OCI-LY1 (cell line): ENCODE results near the gene ZNF619.

Source experiments
- H2AFZ ChIP-seq: fragments of 200-600 bp; sonication (generic), shearing (Covaris generic); 2 replicates; pipeline ENCODE4 v1.6.0; 2014; ENCODE audit warnings: antibody characterized with exemption, mild to moderate bottlenecking, low read length
- H3F3A ChIP-seq: fragments of 200-600 bp; sonication (generic), shearing (Covaris generic); 2 replicates; pipeline ENCODE4 v1.6.0; 2014; ENCODE audit warnings: mild to moderate bottlenecking, antibody characterized with exemption, low read length, moderate library complexity; ENCODE audit not compliant: insufficient read depth
- H3K27ac ChIP-seq: fragments of 200-600 bp; sonication (generic); 2 replicates; pipeline ENCODE4 v1.5.1; 2014; ENCODE audit warnings: low read length, mixed run types, mild to moderate bottlenecking, low read depth; ENCODE audit not compliant: poor library complexity, severe bottlenecking
- H3K27me3 ChIP-seq: fragments of 200-600 bp; sonication (generic); 2 replicates; pipeline ENCODE4 v1.6.0; 2014; ENCODE audit warnings: antibody characterized with exemption, mild to moderate bottlenecking, low read length, moderate library complexity; ENCODE audit not compliant: insufficient read depth
- H3K36me3 ChIP-seq: fragments of 200-600 bp; sonication (generic); 2 replicates; pipeline ENCODE4 v1.6.1; 2014; ENCODE audit warnings: mild to moderate bottlenecking, antibody characterized with exemption, low read length, moderate library complexity, mixed read lengths; ENCODE audit not compliant: insufficient read depth
- H3K4me1 ChIP-seq: fragments of 200-600 bp; sonication (generic); 2 replicates; pipeline ENCODE4 v1.5.1; 2014; ENCODE audit warnings: mild to moderate bottlenecking, low read length, moderate library complexity; ENCODE audit not compliant: insufficient read depth, severe bottlenecking
- H3K4me2 ChIP-seq: fragments of 200-600 bp; sonication (generic), shearing (Covaris generic); 2 replicates; pipeline ENCODE4 v1.6.1; 2014; ENCODE audit warnings: low read length
- H3K4me3 ChIP-seq: fragments of 200-600 bp; sonication (generic); 2 replicates; pipeline ENCODE4 v1.5.1; 2014; ENCODE audit warnings: low read length, low read depth, mild to moderate bottlenecking, mixed read lengths; ENCODE audit not compliant: poor library complexity, severe bottlenecking
- H3K79me2 ChIP-seq: fragments of 200-600 bp; shearing (Covaris generic); 2 replicates; pipeline ENCODE4 v1.6.1; 2016; ENCODE audit warnings: mixed run types, low read length, mixed read lengths; ENCODE audit not compliant: insufficient read depth
- H3K9ac ChIP-seq: fragments of 200-600 bp; sonication (generic), shearing (Covaris generic); 2 replicates; pipeline ENCODE4 v1.6.1; 2014; ENCODE audit warnings: mild to moderate bottlenecking, low read length, mixed read lengths
- H3K9me2 ChIP-seq: fragments of 200-600 bp; sonication (generic), shearing (Covaris generic); 2 replicates; pipeline ENCODE4 v1.6.1; 2014; ENCODE audit warnings: low read depth, mild to moderate bottlenecking, low read length, mixed read lengths
- H3K9me3 ChIP-seq: fragments of 200-600 bp; shearing (Covaris generic); 2 replicates; pipeline ENCODE4 v1.6.1; 2014; ENCODE audit warnings: low read length, mixed read lengths
- H4K20me1 ChIP-seq: fragments of 200-600 bp; sonication (generic), shearing (Covaris generic); 2 replicates; pipeline ENCODE4 v1.6.0; 2016; ENCODE audit warnings: mild to moderate bottlenecking, low read length; ENCODE audit not compliant: insufficient read depth
- EZH2 ChIP-seq: fragments of 200-600 bp; sonication (generic), shearing (Covaris generic); IDR thresholded peaks from 2 replicates; pipeline ENCODE4 v1.8.0; 2017; ENCODE audit warnings: borderline replicate concordance, mixed run types, mild to moderate bottlenecking, antibody characterized with exemption, low read length, moderate library complexity, mixed read lengths
- TF ChIP-seq, protein P1 (sequence below): fragments of 200-600 bp; sonication (generic), shearing (Covaris generic); IDR thresholded peaks from 2 replicates; pipeline ENCODE4 v1.5.1; 2017; ENCODE audit warnings: mild to moderate bottlenecking, antibody characterized with exemption, low read length, moderate library complexity, mixed read lengths

Gene ZNF619

DNA sequence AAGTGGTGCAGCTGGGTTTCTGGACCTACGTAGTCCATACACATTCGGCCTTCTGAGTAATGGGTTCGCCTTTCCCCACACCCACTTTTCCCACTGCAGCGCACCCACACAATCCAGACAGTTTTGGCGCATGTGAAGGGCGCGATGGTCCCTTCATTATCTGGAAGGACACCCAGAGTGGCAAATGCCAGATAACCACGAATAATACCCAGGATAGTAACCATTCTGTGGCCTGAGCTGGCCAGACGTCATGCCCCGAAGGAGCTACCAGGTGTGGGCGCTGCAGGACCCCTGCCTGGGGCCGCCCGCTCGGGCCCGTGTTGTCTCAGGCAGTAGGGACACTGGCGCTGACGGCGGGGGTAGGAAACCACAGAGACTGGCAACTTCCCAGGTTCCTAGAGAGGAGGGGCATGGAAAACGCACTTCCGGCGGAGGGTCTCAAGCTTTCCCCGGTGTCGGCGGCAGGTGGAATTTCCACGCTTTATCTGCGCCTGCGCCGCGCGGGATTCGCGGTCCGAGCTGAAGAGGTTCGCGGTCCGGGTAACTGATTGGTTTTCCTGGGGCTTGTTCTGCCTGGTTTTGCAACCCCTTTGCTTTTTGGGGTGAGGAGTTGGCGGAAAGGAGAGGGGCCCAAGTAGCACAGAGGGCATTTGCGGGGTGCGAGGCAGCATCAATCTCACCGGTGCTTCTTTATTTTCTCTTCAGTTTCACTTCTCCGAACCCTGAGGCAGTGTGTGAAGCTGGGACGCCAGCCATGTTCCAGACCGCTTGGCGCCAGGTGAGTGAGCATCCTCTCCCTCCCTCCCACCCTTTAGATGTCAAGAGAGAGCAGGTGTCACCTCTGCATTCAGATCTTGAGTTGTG is 28.9 kb downstream of the ZNF619 start, which contains the start of gene ZNF620:
Gene ZNF620, plus strand, starts transcription at position 441 of the 864 bp plus-strand sequence. Its CDS starts 314 bp downstream, at position 755.
- no peak for TF ChIP-seq EZH2
- TF ChIP-seq, protein P1, sequence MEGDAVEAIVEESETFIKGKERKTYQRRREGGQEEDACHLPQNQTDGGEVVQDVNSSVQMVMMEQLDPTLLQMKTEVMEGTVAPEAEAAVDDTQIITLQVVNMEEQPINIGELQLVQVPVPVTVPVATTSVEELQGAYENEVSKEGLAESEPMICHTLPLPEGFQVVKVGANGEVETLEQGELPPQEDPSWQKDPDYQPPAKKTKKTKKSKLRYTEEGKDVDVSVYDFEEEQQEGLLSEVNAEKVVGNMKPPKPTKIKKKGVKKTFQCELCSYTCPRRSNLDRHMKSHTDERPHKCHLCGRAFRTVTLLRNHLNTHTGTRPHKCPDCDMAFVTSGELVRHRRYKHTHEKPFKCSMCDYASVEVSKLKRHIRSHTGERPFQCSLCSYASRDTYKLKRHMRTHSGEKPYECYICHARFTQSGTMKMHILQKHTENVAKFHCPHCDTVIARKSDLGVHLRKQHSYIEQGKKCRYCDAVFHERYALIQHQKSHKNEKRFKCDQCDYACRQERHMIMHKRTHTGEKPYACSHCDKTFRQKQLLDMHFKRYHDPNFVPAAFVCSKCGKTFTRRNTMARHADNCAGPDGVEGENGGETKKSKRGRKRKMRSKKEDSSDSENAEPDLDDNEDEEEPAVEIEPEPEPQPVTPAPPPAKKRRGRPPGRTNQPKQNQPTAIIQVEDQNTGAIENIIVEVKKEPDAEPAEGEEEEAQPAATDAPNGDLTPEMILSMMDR = peak; percentile 77
- no peak within 1 kb of the TSS for H3K27ac ChIP-seq
- H3K79me2 ChIP-seq = no peaks in the 10 kb centered on the region
- peaks cover 13% of the 10 kb centered on the region for H3K4me1 ChIP-seq
- peaks cover 18% of the 10 kb centered on the region for H3K36me3 ChIP-seq
- H2AFZ ChIP-seq = no peak within 1 kb of the TSS
- H3K4me3 ChIP-seq = peak within 1 kb of the TSS; percentile 62
- H3K9me2 ChIP-seq = no peaks in the 10 kb centered on the region
- no peaks in the 10 kb centered on the region; the same call in 1 of the 2 replicates for H3K27me3 ChIP-seq
- no peaks in the 10 kb centered on the region for H3F3A ChIP-seq
- peak within 1 kb of the TSS; percentile 58 for H3K9ac ChIP-seq
- H3K4me2 ChIP-seq = peak within 1 kb of the TSS; percentile 62
- no peaks in the 10 kb centered on the region for H3K9me3 ChIP-seq
- H4K20me1 ChIP-seq = no peaks in the 10 kb centered on the region

DNA sequence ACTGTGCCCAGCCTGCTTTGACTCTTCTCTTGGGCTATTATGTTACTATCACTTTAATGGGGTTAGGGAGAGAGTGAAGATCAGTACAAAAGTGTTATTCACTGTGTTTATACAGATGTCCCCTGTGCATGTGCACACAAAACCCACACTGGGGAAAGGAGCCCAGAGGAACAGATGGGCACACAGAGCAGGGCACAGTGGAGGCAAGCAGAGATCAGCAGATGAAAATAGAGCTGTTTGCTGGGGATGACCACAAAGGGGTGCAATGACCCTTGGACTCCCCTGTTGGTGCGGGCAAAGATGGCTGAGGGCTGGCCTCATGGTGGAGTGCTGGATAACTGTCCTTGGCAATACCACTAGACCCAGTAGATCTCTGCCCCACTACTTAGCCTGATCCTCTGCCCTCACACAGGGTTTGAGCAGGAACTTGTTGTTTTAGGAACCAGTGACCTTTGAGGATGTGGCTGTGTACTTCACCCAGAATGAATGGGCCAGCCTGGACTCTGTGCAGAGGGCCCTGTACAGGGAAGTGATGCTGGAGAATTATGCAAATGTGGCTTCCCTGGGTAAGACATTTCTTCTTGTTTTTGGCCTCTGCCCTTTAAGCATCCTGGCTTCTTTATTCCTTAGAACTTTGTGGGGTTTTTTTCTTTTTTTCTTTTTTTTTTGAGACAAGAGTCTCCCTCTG is 34.3 kb downstream of the ZNF619 start:
- Histone ChIP-seq H3K4me2 (no peak overlapping the region), H2AFZ (no peak overlapping the region), H3K27me3 (no peaks in the 10 kb centered on the region), H3K9me3 (no peaks in the 10 kb centered on the region), H3K27ac (no peak overlapping the region), H3K9ac (no peak overlapping the region), H3K4me1 (peaks cover 8% of the 10 kb centered on the region), H3F3A (no peaks in the 10 kb centered on the region), H3K79me2 (no peaks in the 10 kb centered on the region), H3K36me3 (peaks cover 23% of the 10 kb centered on the region), H4K20me1 (no peaks in the 10 kb centered on the region), H3K4me3 (no peak overlapping the region), H3K9me2 (no peaks in the 10 kb centered on the region)
- TF ChIP-seq, protein P1 = no peak
- no peak for TF ChIP-seq EZH2

DNA sequence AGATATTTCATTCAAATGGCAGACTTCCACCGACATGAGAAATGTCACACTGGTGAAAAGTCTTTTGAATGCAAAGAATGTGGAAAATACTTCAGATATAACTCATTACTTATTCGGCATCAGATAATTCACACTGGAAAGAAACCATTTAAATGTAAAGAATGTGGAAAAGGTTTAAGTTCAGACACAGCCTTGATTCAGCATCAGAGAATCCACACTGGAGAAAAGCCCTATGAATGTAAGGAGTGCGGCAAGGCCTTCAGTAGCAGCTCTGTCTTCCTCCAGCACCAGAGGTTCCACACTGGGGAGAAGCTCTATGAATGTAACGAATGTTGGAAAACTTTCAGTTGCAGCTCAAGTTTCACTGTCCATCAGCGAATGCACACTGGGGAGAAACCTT is 39.3 kb downstream of the ZNF619 start:
- H2AFZ ChIP-seq = no peak overlapping the region
- no peaks in the 10 kb centered on the region for H3K4me1 ChIP-seq
- TF ChIP-seq, protein P1 = no peak
- TF ChIP-seq EZH2 = no peak
- H3K79me2 ChIP-seq = no peaks in the 10 kb centered on the region
- no peaks in the 10 kb centered on the region for H4K20me1 ChIP-seq
- no peak overlapping the region for H3K4me2 ChIP-seq
- H3K9me2 ChIP-seq = no peaks in the 10 kb centered on the region
- 0 out of 2 replicates have a peak, but pooled peaks cover 2% of the 10 kb centered on the region for H3K36me3 ChIP-seq
- H3K4me3 ChIP-seq = no peak overlapping the region
- H3K9me3 ChIP-seq = no peaks in the 10 kb centered on the region
- no peaks in the 10 kb centered on the region for H3K27me3 ChIP-seq
- no peaks in the 10 kb centered on the region for H3F3A ChIP-seq
- no peak overlapping the region for H3K9ac ChIP-seq
- no peak overlapping the region for H3K27ac ChIP-seq
